ENCODE measurements around the gene CNTROB.

- TF ChIP-seq, protein P1, sequence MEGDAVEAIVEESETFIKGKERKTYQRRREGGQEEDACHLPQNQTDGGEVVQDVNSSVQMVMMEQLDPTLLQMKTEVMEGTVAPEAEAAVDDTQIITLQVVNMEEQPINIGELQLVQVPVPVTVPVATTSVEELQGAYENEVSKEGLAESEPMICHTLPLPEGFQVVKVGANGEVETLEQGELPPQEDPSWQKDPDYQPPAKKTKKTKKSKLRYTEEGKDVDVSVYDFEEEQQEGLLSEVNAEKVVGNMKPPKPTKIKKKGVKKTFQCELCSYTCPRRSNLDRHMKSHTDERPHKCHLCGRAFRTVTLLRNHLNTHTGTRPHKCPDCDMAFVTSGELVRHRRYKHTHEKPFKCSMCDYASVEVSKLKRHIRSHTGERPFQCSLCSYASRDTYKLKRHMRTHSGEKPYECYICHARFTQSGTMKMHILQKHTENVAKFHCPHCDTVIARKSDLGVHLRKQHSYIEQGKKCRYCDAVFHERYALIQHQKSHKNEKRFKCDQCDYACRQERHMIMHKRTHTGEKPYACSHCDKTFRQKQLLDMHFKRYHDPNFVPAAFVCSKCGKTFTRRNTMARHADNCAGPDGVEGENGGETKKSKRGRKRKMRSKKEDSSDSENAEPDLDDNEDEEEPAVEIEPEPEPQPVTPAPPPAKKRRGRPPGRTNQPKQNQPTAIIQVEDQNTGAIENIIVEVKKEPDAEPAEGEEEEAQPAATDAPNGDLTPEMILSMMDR (conservative IDR thresholded peaks at IDR 0.05; ENCODE audit: low read length) = no peak
- TF ChIP-seq EZH2phosphoT487 (IDR thresholded peaks at IDR 0.05; ENCODE audit: borderline replicate concordance, low read depth, low read length) = no peak
Observed at GRCh38 chr17:7992924-7993323, 60.9 kb downstream of the CNTROB start.
